Mucosa of rectum (tissue), 2 donors: Measurements from ENCODE around the gene FOXI2.

ENCODE experiments used
- H3K27ac ChIP-seq, 2 donors: one replicate each; pipeline ENCODE4 v1.7.0; 2013; ENCODE audit warnings: inconsistent platforms in 2 of 2, low read depth in 2 of 2, low read length in 2 of 2
- H3K27me3 ChIP-seq, 2 donors: one replicate each; pipeline ENCODE4 v1.7.0; 2013; ENCODE audit warnings: low read length in 2 of 2; ENCODE audit not compliant: control insufficient read depth in 2 of 2, insufficient read depth in 2 of 2
- H3K36me3 ChIP-seq, 2 donors: one replicate each; pipeline ENCODE4 v1.7.0; 2013; ENCODE audit warnings: low read length in 2 of 2; ENCODE audit not compliant: control insufficient read depth in 2 of 2, insufficient read depth in 2 of 2
- H3K4me1 ChIP-seq, 2 donors: one replicate each; pipeline ENCODE4 v1.7.0; 2013; ENCODE audit warnings: low read length in 2 of 2, mild to moderate bottlenecking in 1 of 2; ENCODE audit not compliant: control insufficient read depth in 2 of 2, insufficient read depth in 2 of 2
- H3K4me3 ChIP-seq, 2 donors: one replicate each; pipeline ENCODE4 v1.7.0; 2013; ENCODE audit warnings: low read length in 2 of 2
- H3K9ac ChIP-seq, 2 donors: one replicate each; pipeline ENCODE4 v1.7.0; 2013; ENCODE audit warnings: low read length in 2 of 2, low read depth in 1 of 2, mild to moderate bottlenecking in 1 of 2
- H3K9me3 ChIP-seq, 2 donors: one replicate each; pipeline ENCODE4 v1.7.0; 2013; ENCODE audit warnings: low read length in 2 of 2; ENCODE audit not compliant: control insufficient read depth in 2 of 2
- donor health status: healthy.
- donor health status: Normal muscosa, but diverticular disease.

The FOXI2 gene

DNA sequence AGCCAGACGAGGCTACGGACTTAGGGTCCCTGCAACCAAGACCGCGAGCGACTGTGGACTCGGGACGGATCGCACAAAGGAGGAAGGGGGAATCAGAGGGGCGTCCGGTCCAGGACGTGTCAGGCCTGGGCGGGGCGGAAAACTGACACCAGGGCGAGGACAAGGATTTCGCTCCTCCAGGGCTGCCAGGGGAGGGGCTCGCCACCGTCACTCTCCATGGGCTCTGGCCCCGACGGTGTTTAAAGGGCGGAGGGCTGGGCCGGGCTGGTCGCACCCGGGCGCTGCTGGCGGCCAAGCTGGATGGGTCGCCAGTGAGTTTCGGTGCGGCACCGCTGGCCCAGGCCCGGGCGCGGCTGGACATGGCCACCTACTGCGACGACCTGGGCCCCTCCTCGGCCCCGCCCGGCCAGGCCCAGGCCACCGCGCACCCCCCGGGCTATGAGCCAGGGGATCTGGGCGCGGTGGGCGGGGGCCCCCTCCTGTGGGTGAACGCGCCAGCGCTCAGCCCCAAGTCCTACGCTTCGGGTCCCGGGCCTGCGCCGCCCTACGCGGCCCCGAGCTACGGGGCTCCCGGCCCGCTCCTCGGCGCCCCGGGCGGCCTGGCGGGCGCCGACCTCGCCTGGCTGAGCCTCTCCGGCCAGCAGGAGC, at the start of gene FOXI2:
TSS of gene FOXI2 (plus strand) at position 271 of the 648 bp plus-strand sequence. CDS start at position 360, 89 bp downstream.
- H3K4me3 ChIP-seq, result no peak within 1 kb of the TSS
- H3K27me3 ChIP-seq, result peaks cover 14 to 28% of the 10 kb centered on the region in 2 donors
- H3K9ac ChIP-seq, result no peak within 1 kb of the TSS
- no peak within 1 kb of the TSS for H3K27ac ChIP-seq
- no peaks in the 10 kb centered on the region for H3K4me1 ChIP-seq
- H3K9me3 ChIP-seq, result no peaks in the 10 kb centered on the region
- H3K36me3 ChIP-seq, result no peaks in the 10 kb centered on the region

DNA sequence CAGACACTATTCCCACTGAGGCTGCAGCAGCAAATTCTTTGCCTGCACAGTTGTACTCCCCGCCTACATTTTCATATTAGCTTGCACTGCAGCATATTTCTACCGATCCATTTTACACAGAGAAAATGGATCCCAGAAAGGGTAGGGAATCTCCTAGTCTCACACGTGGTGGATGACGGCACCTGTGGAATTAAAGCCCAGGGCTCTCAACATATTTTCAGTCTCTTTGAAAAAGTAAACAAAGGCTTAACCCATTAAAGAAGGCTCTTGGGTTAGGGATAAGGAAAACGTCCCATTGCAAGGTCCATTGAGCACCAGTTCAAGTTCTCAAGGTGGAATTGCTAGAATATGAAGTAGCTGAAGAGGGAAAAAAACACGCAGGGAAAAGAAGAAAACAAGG, 49.4 kb upstream of the FOXI2 start:
- Histone ChIP-seq H3K36me3 (no peaks in the 10 kb centered on the region), H3K4me3 (no peak overlapping the region), H3K9ac (no peak overlapping the region), H3K9me3 (no peaks in the 10 kb centered on the region), H3K27me3 (no peaks in the 10 kb centered on the region), H3K27ac (no peak overlapping the region), H3K4me1 (no peaks in the 10 kb centered on the region)

DNA sequence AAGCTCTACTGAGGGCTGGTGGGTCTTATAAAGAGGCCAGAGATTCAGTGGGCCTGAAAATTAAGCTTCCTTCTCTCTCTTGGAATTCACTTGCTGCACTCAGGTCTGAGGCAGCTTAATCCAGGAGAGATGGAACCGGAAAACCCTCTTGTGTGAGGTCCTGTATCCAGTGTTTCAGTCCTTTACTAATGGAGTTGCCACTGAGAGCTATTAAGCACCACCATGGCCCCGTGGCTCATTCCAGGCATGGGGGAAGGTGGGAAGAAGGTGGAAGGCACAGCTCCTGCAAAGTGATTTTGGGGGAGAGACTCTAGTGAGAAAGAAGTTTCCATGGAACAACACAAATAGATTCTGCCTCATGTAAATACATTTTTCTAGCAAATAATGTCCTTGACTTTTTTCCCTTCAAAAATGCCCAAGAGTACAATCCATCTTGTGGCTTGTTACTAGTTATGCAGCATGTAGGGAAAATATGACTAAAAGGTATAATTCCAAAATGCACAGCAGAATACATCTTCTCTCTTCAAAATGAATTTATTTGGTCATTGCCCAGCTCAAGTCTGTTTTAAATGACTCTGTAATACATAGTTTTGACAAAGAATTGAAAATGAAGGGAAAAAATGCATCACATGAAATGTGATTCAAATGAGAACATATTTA, 46.7 kb upstream of the FOXI2 start:
- Histone ChIP-seq H3K4me1 (no peaks in the 10 kb centered on the region), H3K4me3 (no peak overlapping the region), H3K9me3 (no peaks in the 10 kb centered on the region), H3K27ac (no peak overlapping the region), H3K36me3 (no peaks in the 10 kb centered on the region), H3K27me3 (peaks cover 0 to 1% of the 10 kb centered on the region in 2 donors), H3K9ac (no peak overlapping the region)

DNA sequence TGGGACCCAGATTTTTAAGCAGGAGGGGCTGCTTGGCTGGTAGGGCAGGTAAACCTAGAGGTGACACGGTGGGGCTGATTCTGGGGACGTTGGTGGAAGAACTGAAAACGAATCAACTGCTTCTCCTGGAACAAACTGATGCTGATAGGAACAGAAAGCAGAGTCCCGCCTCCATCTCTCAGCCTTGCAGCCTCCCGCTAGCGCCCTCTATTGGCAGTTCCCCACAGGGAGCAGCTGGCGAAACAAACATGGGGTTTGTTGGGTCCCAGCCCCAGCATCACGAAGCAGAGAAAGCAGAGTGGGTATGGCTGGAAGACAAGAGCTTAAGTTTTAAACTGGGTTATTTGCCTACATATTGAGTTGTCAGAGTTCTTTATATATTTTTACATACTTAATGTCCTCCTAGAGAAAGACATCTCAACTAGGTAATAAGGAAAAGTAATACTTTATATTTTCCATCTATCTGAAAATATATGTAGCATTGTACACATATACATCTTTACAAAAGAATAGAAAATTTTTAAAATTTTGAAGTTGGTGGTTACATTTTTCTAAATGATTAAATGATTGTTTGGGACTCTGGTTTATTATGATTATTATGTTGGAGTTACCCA, 42.3 kb upstream of the FOXI2 start:
- H3K4me1 ChIP-seq, result no peaks in the 10 kb centered on the region
- no peak overlapping the region for H3K4me3 ChIP-seq
- no peaks in the 10 kb centered on the region for H3K36me3 ChIP-seq
- no peaks in the 10 kb centered on the region for H3K9me3 ChIP-seq
- no peak overlapping the region for H3K9ac ChIP-seq
- H3K27me3 ChIP-seq, result peaks cover 0 to 1% of the 10 kb centered on the region in 2 donors
- no peak overlapping the region for H3K27ac ChIP-seq

DNA sequence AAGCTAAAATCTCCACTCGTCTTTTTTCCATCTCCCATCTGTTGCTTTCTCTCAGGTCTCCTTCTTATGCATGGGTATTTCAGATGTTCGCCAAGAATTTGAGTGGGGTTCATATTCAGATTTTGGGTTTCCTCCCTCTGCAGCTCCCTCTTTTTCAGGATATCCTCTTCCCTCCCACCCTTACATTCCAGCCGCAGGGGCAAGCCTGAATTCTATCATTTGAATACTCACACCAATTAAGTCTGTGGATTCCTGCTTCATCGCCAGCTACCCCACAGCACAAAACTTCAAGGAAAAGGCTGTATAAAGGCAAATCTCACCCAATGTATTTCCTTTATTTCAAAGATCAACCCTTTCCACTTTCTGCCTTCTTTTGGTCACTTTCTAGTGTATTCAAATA, 41.6 kb upstream of the FOXI2 start:
- Histone ChIP-seq H3K4me3 (no peak overlapping the region), H3K4me1 (no peaks in the 10 kb centered on the region), H3K9ac (no peak overlapping the region), H3K27ac (no peak overlapping the region), H3K9me3 (no peaks in the 10 kb centered on the region), H3K27me3 (peaks cover 0 to 1% of the 10 kb centered on the region in 2 donors), H3K36me3 (no peaks in the 10 kb centered on the region)

GRCh38 chr10:127698886-127699285, 38.1 kb upstream of the FOXI2 start:
- Histone ChIP-seq H3K9me3 (no peaks in the 10 kb centered on the region), H3K36me3 (no peaks in the 10 kb centered on the region), H3K27ac (no peak overlapping the region), H3K27me3 (peaks cover 0 to 4% of the 10 kb centered on the region in 2 donors), H3K9ac (no peak overlapping the region), H3K4me1 (no peaks in the 10 kb centered on the region), H3K4me3 (no peak overlapping the region)

DNA sequence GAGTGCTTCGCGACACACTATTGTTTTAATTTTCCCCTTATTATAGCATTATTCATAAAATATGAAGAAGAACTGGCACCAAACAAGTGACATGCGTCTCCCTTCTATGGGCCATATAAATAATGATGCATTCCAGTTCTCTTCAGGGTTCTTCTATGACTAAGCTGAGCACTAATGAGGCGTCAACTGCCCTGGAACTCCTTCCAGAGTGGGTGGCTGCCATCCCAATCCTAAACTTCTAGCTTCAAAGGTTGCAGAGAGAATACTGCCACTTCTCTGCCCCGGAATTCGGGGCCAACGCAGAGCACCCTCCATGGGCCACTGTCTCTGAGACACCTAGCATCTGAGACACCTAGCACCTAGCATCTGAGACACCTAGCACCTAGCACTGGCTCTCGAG, 37.7 kb upstream of the FOXI2 start:
- Histone ChIP-seq H3K9me3 (no peaks in the 10 kb centered on the region), H3K4me3 (no peak overlapping the region), H3K9ac (no peak overlapping the region), H3K27me3 (peaks cover 0 to 4% of the 10 kb centered on the region in 2 donors), H3K27ac (no peak overlapping the region), H3K36me3 (no peaks in the 10 kb centered on the region), H3K4me1 (no peaks in the 10 kb centered on the region)

GRCh38 chr10:127702271-127702670, 34.7 kb upstream of the FOXI2 start:
- peaks cover 0 to 2% of the 10 kb centered on the region in 2 donors for H3K27me3 ChIP-seq
- no peak overlapping the region for H3K4me3 ChIP-seq
- H3K9me3 ChIP-seq, result no peaks in the 10 kb centered on the region
- H3K27ac ChIP-seq, result no peak overlapping the region
- no peaks in the 10 kb centered on the region for H3K36me3 ChIP-seq
- no peaks in the 10 kb centered on the region for H3K4me1 ChIP-seq
- H3K9ac ChIP-seq, result no peak overlapping the region

DNA sequence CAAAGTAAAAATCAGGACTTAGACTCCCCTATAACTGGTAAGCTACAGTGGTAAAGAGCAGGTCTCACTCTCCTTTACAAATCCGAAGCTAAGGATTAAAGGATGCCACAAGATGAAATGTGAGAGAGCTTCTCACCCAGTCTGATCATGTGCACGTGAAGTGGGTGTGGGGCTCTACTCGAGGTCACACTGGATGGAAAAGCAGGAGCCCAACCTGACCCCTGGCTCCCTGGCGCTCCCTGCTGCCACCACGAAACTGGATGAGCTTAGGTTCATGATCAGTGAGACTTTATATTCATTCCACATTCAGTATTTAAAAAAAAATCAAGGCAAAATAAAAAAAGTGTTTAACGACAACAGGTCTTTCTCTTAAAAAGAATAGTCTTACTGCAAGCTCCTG, 21.7 kb upstream of the FOXI2 start:
- Histone ChIP-seq H3K36me3 (no peaks in the 10 kb centered on the region), H3K4me1 (no peaks in the 10 kb centered on the region), H3K9me3 (no peaks in the 10 kb centered on the region), H3K9ac (no peak overlapping the region), H3K27ac (no peak overlapping the region), H3K27me3 (no peaks in the 10 kb centered on the region), H3K4me3 (no peak overlapping the region)

DNA sequence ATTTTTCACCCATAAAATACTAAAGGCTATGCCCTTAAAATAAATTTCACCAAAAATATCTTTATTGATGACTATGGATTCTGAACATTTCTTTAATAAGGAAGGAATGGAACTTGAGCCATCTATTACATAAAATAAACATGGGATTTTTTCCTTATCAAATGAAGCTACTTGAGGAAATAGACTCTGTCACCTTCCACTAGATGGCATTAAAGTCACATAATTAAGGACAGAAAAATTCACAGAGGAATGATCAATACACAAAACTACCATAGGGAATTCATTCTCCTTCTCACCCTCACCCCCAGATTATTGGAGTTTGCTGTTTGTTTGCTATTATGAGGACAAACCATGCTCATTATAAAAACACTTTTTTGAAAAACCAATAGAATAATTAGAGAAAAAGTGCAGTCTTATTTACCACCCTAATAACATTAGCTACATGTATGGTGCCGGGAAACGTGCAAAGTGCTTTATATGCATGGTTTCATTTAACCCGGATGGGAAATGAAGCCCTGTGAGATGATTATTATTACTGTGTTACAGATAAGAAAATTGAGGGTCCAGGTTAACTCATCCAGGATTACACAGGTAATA, 21.1 kb upstream of the FOXI2 start:
- H3K4me1 ChIP-seq, result no peaks in the 10 kb centered on the region
- H3K27me3 ChIP-seq, result no peaks in the 10 kb centered on the region
- no peak overlapping the region for H3K4me3 ChIP-seq
- H3K9ac ChIP-seq, result no peak overlapping the region
- H3K27ac ChIP-seq, result no peak overlapping the region
- H3K9me3 ChIP-seq, result no peaks in the 10 kb centered on the region
- no peaks in the 10 kb centered on the region for H3K36me3 ChIP-seq
